HK-2 (cell line): ENCODE results near the gene MED4.

ENCODE experiments used
- DNase-seq: peaks from one replicate; pipeline ENCODE4 v3.0.0-alpha.2; 2018; ENCODE audit not compliant: unreplicated experiment

Gene MED4

GRCh38 chr13:48037346-48038173, 57.3 kb downstream of the MED4 start, which contains the start of gene NUDT15:
TSS of gene NUDT15 (plus strand) at chr13:48037726. CDS start at chr13:48037747, 21 bp downstream.
- DNase-seq: peak; percentile 88

GRCh38 chr13:48029859-48030258, 65.0 kb downstream of the MED4 start:
- no peak for DNase-seq

GRCh38 chr13:48028066-48028465, 66.8 kb downstream of the MED4 start:
- DNase-seq: no peak
